Liver (tissue), 3 donors: ENCODE results near the gene HIVEP3.

Source experiments
- ATF3 ChIP-seq: IDR thresholded peaks from 2 replicates; pipeline ENCODE4 v1.6.1; 2016; ENCODE audit warnings: antibody characterized with exemption
- EGR1 ChIP-seq, 2 donors: IDR thresholded peaks; 2 replicates each; pipeline ENCODE4 v1.6.1; 2016 to 2018; ENCODE audit warnings: antibody characterized with exemption in 2 of 2, low read depth in 2 of 2
- FOXA1 ChIP-seq: IDR thresholded peaks from 2 replicates; pipeline ENCODE4 v1.6.1; 2016; ENCODE audit warnings: antibody characterized with exemption
- GABPA ChIP-seq, 2 donors: IDR thresholded peaks in 1 of 2; conservative IDR thresholded peaks in 1 of 2; 2 replicates each; pipeline ENCODE4 v1.6.1; 2016; ENCODE audit warnings: antibody characterized with exemption in 2 of 2, mild to moderate bottlenecking in 1 of 2, moderate library complexity in 1 of 2
- JUND ChIP-seq, 2 donors: IDR thresholded peaks; 2 replicates each; pipeline ENCODE4 v1.6.1; 2016; ENCODE audit warnings: antibody characterized with exemption in 2 of 2
- RAD21 ChIP-seq, 2 donors: IDR thresholded peaks; 2 replicates each; pipeline ENCODE4 v1.6.1; 2016; ENCODE audit warnings: antibody characterized with exemption in 2 of 2, mild to moderate bottlenecking in 2 of 2
- REST ChIP-seq: IDR thresholded peaks from 2 replicates; pipeline ENCODE4 v1.6.1; 2016; ENCODE audit warnings: antibody characterized with exemption, mild to moderate bottlenecking
- TAF1 ChIP-seq: conservative IDR thresholded peaks from 2 replicates; pipeline ENCODE4 v1.6.1; 2016; ENCODE audit warnings: antibody characterized with exemption, mild to moderate bottlenecking
- YY1 ChIP-seq: IDR thresholded peaks from 2 replicates; pipeline ENCODE4 v1.6.1; 2016; ENCODE audit warnings: antibody characterized with exemption, mild to moderate bottlenecking
- TF ChIP-seq, protein P1 (sequence below): fragments of 150-350 bp; IDR thresholded peaks from 2 replicates; pipeline ENCODE4 v1.5.1; 2017; ENCODE audit warnings: improper control_type of control experiment, low read depth, low read length; ENCODE audit not compliant: missing input control
- TF ChIP-seq, protein P2 (sequence below): IDR thresholded peaks from 2 replicates; pipeline ENCODE4 v1.6.1; 2016; ENCODE audit warnings: antibody characterized with exemption
- TF ChIP-seq, protein P3 (sequence below): IDR thresholded peaks from 2 replicates; pipeline ENCODE4 v1.6.1; 2016; ENCODE audit warnings: antibody characterized with exemption
- donor health status: healthy.
- donor health status: healthy.

GRCh38 chr1:41507836-41508235 is 410.9 kb downstream of the HIVEP3 start:
- TF ChIP-seq, protein P1, sequence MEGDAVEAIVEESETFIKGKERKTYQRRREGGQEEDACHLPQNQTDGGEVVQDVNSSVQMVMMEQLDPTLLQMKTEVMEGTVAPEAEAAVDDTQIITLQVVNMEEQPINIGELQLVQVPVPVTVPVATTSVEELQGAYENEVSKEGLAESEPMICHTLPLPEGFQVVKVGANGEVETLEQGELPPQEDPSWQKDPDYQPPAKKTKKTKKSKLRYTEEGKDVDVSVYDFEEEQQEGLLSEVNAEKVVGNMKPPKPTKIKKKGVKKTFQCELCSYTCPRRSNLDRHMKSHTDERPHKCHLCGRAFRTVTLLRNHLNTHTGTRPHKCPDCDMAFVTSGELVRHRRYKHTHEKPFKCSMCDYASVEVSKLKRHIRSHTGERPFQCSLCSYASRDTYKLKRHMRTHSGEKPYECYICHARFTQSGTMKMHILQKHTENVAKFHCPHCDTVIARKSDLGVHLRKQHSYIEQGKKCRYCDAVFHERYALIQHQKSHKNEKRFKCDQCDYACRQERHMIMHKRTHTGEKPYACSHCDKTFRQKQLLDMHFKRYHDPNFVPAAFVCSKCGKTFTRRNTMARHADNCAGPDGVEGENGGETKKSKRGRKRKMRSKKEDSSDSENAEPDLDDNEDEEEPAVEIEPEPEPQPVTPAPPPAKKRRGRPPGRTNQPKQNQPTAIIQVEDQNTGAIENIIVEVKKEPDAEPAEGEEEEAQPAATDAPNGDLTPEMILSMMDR, result no peak
- no peak for TF ChIP-seq ATF3
- no peak for TF ChIP-seq TAF1
- TF ChIP-seq, protein P2, sequence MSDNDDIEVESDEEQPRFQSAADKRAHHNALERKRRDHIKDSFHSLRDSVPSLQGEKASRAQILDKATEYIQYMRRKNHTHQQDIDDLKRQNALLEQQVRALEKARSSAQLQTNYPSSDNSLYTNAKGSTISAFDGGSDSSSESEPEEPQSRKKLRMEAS, result no peak
- TF ChIP-seq FOXA1, result no peak
- TF ChIP-seq YY1, result no peak
- no peak for TF ChIP-seq GABPA (IDR thresholded peaks at IDR 0.05 in 1 of 2, conservative IDR thresholded peaks at IDR 0.05 in 1 of 2)
- TF ChIP-seq JUND (IDR thresholded peaks at IDR 0.05), result no peak
- TF ChIP-seq, protein P3, sequence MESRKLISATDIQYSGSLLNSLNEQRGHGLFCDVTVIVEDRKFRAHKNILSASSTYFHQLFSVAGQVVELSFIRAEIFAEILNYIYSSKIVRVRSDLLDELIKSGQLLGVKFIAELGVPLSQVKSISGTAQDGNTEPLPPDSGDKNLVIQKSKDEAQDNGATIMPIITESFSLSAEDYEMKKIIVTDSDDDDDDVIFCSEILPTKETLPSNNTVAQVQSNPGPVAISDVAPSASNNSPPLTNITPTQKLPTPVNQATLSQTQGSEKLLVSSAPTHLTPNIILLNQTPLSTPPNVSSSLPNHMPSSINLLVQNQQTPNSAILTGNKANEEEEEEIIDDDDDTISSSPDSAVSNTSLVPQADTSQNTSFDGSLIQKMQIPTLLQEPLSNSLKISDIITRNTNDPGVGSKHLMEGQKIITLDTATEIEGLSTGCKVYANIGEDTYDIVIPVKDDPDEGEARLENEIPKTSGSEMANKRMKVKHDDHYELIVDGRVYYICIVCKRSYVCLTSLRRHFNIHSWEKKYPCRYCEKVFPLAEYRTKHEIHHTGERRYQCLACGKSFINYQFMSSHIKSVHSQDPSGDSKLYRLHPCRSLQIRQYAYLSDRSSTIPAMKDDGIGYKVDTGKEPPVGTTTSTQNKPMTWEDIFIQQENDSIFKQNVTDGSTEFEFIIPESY, result no peak
- TF ChIP-seq REST, result no peak
- TF ChIP-seq RAD21 (IDR thresholded peaks at IDR 0.05), result no peak
- no peak for TF ChIP-seq EGR1 (IDR thresholded peaks at IDR 0.05; ENCODE audit: low read depth in 2 of 2)
